ENCODE measurements around the gene ADRA2B.
"Not testable (repeated sequence)": the region's sequence is repeated elsewhere in the genome, so short reads cannot be mapped to it uniquely, and the experiment has no call there.

GRCh38 chr2:96064047-96064675 is 52.2 kb downstream of the ADRA2B start:
- not testable (repeated sequence) for TF ChIP-seq CTCF (IDR thresholded peaks at IDR 0.05); POLR2A (IDR thresholded peaks at IDR 0.05; ENCODE audit: low read length); CHD4 (IDR thresholded peaks at IDR 0.05; ENCODE audit: borderline replicate concordance); REST (IDR thresholded peaks at IDR 0.05); FOXS1 (CRISPR knock-in tag; IDR thresholded peaks at IDR 0.05); RFX5 (IDR thresholded peaks at IDR 0.05); RAD21 (conservative IDR thresholded peaks at IDR 0.05 in 1 of 2, IDR thresholded peaks at IDR 0.05 in 1 of 2); KDM5A (IDR thresholded peaks at IDR 0.05); MAZ (IDR thresholded peaks at IDR 0.05; ENCODE audit: borderline replicate concordance, low read depth, low read length); ELK1 (IDR thresholded peaks at IDR 0.05; ENCODE audit: low read depth, low read length)
- TF ChIP-seq ZFP36 (IDR thresholded peaks at IDR 0.05; ENCODE audit: borderline replicate concordance, partially characterized antibody): peak; percentile 6
